ENCODE results near the gene AP5B1. TPM values are rescaled to one million over a fixed set of nuclear protein-coding genes. Genes with fewer than 3 reads are reported as not detected.

The AP5B1 gene
- total RNA-seq, 1 experiment from 2014 or later, result 9.4 TPM

GRCh38 chr11:65743681-65744025 lies 37.1 kb downstream of the AP5B1 start:
- no peak overlapping the region for H4K8ac ChIP-seq (replicated peaks; ENCODE audit: insufficient read length, low read depth, low read length)
- no peak overlapping the region for H2BK5ac ChIP-seq (ENCODE audit: insufficient read length, low read length)
- H3K23ac ChIP-seq (ENCODE audit: insufficient read length, low read depth, low read length), result no peak overlapping the region
- H3K18ac ChIP-seq (ENCODE audit: insufficient read length, low read depth, low read length), result no peak overlapping the region
- no peak overlapping the region for H2BK12ac ChIP-seq (ENCODE audit: insufficient read length, low read depth, low read length)
- TF ChIP-seq, protein P1, sequence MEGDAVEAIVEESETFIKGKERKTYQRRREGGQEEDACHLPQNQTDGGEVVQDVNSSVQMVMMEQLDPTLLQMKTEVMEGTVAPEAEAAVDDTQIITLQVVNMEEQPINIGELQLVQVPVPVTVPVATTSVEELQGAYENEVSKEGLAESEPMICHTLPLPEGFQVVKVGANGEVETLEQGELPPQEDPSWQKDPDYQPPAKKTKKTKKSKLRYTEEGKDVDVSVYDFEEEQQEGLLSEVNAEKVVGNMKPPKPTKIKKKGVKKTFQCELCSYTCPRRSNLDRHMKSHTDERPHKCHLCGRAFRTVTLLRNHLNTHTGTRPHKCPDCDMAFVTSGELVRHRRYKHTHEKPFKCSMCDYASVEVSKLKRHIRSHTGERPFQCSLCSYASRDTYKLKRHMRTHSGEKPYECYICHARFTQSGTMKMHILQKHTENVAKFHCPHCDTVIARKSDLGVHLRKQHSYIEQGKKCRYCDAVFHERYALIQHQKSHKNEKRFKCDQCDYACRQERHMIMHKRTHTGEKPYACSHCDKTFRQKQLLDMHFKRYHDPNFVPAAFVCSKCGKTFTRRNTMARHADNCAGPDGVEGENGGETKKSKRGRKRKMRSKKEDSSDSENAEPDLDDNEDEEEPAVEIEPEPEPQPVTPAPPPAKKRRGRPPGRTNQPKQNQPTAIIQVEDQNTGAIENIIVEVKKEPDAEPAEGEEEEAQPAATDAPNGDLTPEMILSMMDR (conservative IDR thresholded peaks at IDR 0.05), result no peak
- H2BK15ac ChIP-seq (ENCODE audit: low read depth, low read length), result no peak overlapping the region
- no peak overlapping the region for H2BK120ac ChIP-seq (ENCODE audit: low read depth, low read length, poor library complexity, severe bottlenecking)
- no peak overlapping the region for H2AFZ ChIP-seq (ENCODE audit: low read length)
- no peaks in the 10 kb centered on the region for H3K36me3 Mint-ChIP-seq (ENCODE audit: insufficient read depth in 1 of 3, low read depth in 3 of 3)
- H3T11ph ChIP-seq (ENCODE audit: low read length), result no peak overlapping the region
- no CpG with 5 or more reads among the region's 10 CpGs for WGBS (ENCODE audit: extremely low coverage, insufficient read length, low lambda C conversion rate)
- no peak overlapping the region for H3K27ac Mint-ChIP-seq
- no peaks in the 10 kb centered on the region for H3K4me1 ChIP-seq (ENCODE audit: insufficient read depth, low read length)
- H4K5ac ChIP-seq (ENCODE audit: insufficient read length, low read depth, low read length), result no peak overlapping the region
- no peaks in the 10 kb centered on the region for H4K20me1 ChIP-seq (ENCODE audit: control insufficient read depth, insufficient read depth, insufficient read length)
- H3K79me2 ChIP-seq (ENCODE audit: insufficient read depth, low read length), result no peaks in the 10 kb centered on the region
- H3K9ac ChIP-seq (ENCODE audit: extremely low read depth, insufficient read length, low read length), result no peak overlapping the region
- no peaks in the 10 kb centered on the region for H3K4me1 Mint-ChIP-seq
- H3K23me2 ChIP-seq (ENCODE audit: insufficient read length, low read depth, low read length, poor library complexity, severe bottlenecking), result no peaks in the 10 kb centered on the region
- H3K27ac ChIP-seq (ENCODE audit: insufficient read length, low read depth, low read length), result no peak overlapping the region
- H3K4ac ChIP-seq (ENCODE audit: low read depth, low read length), result no peak overlapping the region
- no peak overlapping the region for H2BK20ac ChIP-seq (ENCODE audit: low read depth, low read length, poor library complexity, severe bottlenecking)
- H3K4me3 Mint-ChIP-seq, result no peak overlapping the region
- H4K91ac ChIP-seq (ENCODE audit: insufficient read length, low read depth, low read length), result no peak overlapping the region
- H3K79me1 ChIP-seq (ENCODE audit: insufficient read depth, low read depth, low read length, poor library complexity, severe bottlenecking), result no peaks in the 10 kb centered on the region
- H2AK5ac ChIP-seq (ENCODE audit: insufficient read length, low read length), result no peak overlapping the region
- no peak overlapping the region for H3K4me2 ChIP-seq (ENCODE audit: insufficient read depth, insufficient read length, low read length)
- DNase-seq, result no peak
- no peak overlapping the region for H3K14ac ChIP-seq (ENCODE audit: insufficient read depth, low read length)
- H3K27me3 Mint-ChIP-seq (ENCODE audit: low read depth), result peaks cover 45% of the 10 kb centered on the region
- H3K9me3 Mint-ChIP-seq, result peaks cover 3 to 11% of the 10 kb centered on the region in 2 experiments; a peak in 4 of 5 replicates
- H3K56ac ChIP-seq (ENCODE audit: insufficient read length, low read depth, low read length), result no peak overlapping the region
- no peaks in the 10 kb centered on the region for H3K27me3 ChIP-seq (ENCODE audit: insufficient read depth, low read length)
- H3K9me3 ChIP-seq (ENCODE audit: control insufficient read depth, low read depth, low read length), result no peaks in the 10 kb centered on the region
